ENCODE measurements around the gene TMEM222.
"Not testable (repeated sequence)": the region's sequence is repeated elsewhere in the genome, so short reads cannot be mapped to it uniquely, and the experiment has no call there.

Gene TMEM222

GRCh38 chr1:27380224-27380623 is 58.3 kb downstream of the TMEM222 start:
- no peak for DNase-seq (ENCODE audit: low spot score)

GRCh38 chr1:27380766-27381733 is 59.1 kb downstream of the TMEM222 start:
- no peak for DNase-seq (ENCODE audit: low spot score)

DNA sequence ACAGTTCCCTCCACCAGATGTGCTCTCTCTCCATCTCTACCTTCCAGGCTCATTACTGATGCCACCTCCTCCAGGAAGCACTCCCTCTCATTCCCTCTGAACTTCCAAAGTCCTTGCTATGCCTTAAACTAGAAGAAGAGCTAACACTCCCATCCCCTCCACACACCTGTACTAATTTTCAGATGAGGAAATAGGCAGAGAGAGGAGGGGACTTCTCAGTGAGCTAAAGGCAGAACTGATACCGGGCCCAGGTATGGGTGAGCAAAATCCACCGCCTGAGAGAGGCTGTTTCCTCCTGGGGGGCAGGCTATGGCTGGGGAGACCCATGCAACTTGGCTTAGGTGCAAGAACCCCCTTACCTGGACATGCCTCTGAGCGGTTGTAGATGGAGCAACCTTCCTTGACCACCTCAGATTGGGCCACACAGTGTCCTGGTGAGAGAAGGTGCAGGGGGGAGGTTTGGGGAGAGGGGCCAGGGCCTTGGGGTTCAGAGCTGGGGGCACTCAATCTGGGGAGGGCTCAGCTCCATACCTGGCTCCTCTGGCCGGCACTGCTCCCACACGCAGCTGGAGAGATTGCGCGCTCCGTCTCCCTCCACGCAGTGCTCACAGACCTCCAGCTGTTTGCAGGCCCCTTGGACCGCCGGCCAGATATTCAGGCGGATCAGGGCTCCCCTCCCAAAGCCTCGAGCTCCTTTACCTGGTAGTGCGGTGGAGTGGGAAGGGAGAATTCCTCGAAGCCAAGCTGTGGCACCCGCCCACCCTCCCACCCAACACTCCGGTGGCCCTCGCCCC is 60.2 kb downstream of the TMEM222 start:
- no peak for DNase-seq (ENCODE audit: low spot score)

DNA sequence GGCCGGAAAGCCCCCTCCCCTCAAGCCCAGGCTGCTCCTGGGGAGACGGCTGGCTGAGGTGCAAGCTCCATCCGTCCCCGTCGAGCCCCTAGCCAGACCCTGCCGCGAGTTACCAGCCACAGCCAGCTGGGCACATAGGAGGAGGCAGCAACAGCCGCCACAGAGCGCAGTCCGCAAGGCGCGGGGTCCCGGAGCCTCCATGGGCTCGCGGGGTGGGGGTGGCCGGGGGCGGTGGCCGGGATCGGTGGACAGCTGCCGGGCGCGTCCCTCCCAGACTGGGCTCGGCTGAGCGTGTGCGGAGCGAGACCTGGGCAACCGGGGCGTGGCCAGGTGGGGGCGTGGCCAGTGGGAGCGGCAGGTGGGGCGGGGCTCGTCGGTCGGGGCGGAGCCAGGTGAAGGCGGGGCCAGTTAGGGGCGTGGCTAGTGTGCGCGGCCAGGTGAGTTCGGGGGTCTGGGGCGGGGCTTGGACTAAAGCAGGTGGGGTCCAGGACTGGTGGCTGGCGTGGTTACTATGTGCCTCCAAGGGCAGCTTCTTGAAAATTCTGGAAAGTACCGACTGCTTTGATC is 61.2 kb downstream of the TMEM222 start, which contains the start of gene CD164L2:
Gene CD164L2 (minus strand): TSS at position 295 of the 567 bp plus-strand sequence. CDS start 94 bp downstream, at position 201.
- peak; percentile 33 for DNase-seq (ENCODE audit: low spot score)

DNA sequence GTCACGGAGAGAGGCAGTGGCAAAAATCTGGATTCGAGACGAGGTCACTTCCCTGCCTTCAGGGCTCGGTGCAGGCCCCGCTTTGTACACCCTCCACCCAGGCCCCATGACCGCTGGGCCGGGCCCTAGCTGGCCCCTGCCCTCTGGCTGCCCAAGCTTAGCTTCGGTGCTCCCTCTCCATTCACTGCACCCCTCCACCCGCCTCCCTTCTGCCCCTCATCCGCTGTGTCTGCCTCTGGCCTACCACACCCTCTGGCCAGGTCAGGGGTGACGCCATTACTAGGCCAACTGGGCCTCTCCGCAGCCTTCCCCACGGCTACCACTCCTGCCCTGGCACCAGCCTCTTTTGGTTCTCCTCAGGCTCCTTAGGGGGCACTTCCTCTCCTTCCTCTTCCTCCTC is 61.7 kb downstream of the TMEM222 start:
- DNase-seq (ENCODE audit: low spot score) = no peak

DNA sequence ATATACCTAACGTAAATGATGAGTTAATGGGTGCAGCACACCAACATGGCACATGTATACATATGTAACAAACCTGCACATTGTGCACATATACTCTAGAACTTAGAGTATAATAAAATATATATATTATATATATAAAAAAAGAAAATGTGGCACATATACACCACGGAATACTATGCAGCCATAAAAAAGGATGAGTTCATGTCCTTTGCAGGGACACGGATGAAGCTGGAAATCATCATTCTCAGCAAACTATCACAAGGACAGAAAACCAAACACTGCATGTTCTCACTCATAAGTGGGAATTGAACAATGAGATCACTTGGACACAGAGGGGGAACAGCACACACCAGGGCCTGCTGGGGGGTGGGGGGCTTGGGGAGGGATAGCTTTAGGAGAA is 62.8 kb downstream of the TMEM222 start:
- not testable (repeated sequence) for DNase-seq (ENCODE audit: low spot score)

Measured in activated CD4-positive, alpha-beta T cell treated with anti-CD3 and anti-CD28 coated beads, Interleukin-2, Interleukin-4, amounts not matched to agents 100 ng/mL and 50 ng/mL, durations not matched to agents 16 hours and 8 hours (primary cell).